Measurements from ENCODE around the gene TMEM132C.

The TMEM132C gene

DNA sequence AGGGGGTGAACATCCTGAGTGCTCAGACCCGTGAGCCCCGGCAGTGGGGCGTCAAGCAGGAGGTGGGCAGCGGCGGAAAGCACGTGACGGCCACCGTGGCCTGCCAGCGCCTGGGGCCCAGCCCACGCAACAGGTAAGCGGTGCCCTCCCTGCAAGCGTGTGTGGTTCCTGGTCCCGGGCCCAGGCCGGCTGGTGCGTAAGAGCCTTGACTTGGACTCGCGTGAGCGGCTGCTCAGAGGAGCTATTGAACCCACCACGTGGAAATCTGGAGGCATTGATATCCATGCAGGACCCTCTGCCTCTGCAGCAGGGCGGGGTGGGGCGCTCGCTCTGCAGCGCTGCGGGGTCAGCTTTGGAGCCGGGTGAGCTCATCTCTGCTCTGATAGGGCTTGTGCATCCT is 277.0 kb downstream of the TMEM132C start:
- in situ Hi-C loops (cut with MboI; ENCODE audit: low sequenced_read_pairs), result no loop called here

DNA sequence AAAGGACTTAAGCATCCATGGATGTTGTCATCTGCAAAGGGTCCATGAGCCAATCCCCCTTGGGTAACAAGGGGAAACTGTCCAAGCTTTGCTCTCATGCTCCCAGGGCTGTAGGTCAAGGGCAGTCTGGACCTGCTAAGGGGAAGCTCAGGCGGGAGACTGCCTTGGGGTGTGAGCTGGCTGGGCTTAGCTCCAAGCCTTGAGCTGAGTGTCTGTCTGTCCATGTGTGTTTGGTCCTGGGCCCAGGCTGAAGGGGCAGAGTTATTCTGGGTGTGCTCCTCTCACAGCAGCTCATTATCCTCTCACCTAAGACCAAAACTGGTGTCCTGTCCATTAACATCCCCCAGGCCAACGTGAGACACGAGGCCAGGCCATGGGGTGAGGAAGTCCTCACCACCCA is 282.0 kb downstream of the TMEM132C start:
- in situ Hi-C loops (cut with MboI; ENCODE audit: low sequenced_read_pairs), result no loop called here

DNA sequence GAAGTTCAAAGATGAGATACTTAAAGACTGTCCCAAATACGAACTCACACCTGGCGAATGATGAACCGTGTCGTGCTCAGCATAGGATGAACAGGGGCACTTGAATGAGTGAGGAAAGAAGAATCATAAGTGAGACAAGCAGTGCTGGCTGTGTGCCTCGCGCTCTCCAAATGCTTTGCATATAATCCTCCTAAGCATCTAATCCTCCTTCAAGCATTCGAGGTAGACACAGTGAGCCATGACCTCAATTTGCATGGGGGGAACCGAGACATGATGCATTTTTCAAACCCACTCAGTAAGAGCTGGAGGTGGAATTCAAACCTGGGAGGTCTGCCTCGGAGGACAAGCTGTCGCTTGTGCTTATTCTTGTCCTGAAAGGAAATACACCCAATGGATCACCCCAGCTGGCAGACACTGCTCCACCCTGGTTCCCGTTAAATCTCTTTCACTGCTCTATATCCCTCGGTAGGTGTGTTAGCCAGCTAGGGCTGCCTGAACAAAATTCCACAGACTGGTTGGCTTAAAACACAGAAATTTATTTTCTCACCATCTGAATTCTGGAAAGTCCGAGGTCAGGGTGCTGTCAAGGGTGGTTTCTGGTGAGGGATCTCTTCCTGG is 282.7 kb downstream of the TMEM132C start:
- in situ Hi-C loops (cut with MboI; ENCODE audit: low sequenced_read_pairs), result no loop called here

DNA sequence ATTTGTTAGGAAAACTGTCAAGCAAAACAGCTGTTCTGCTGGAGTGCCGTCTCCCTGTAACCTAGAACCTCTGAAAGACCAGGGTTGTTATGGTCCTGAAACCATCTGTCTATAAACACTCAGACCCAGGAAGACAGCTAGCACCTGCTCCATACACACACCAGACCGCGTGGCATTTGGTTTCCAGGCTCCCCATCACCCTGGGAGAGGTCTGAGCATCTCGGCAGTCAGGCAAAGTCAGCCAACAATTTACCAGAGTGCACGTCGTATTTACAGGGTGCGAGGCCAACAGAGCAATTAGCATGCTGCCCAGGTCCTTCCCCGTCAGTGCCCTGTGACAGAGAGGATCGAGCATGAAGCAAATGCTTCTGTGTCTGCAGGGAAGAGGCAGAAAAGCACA is 284.3 kb downstream of the TMEM132C start:
- in situ Hi-C loops (cut with MboI; ENCODE audit: low sequenced_read_pairs), result no loop called here

DNA sequence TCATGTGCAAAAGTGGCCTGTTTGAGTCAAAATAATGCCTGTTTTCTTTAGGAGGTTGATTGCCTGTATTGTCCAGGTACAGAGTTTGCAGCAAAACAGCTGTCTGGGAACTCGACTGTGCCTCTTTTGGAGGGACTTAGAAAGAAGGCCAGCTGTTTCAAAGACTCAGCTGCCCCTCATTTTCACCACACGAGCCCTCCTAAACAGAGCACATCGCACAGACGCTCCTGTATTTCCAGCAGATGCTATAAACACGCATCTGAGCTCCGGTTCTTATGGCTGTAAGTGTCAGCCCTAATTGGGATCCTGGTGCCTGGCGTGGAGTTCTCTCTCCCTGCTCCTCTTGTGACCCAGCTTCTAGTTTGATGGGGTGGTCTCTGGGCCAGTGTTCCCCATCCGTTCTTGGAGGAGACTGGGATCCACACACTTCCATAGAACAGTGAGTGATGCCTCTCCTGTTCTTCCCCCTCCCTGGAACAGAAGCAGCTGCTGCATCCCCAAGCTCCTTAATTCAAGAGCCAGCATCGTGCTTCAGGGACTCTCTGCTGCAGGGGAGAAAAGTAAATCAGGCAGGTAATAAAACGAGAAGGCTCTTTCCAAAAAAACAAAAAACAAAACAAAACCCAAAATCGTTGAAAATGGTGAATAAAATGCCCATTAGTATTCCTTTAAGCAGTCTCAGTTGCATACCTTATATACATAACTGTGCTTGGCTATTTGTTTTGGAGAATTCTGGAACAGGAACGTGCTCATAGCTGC is 287.8 kb downstream of the TMEM132C start:
- in situ Hi-C loops (cut with MboI; ENCODE audit: low sequenced_read_pairs), result no loop called here

DNA sequence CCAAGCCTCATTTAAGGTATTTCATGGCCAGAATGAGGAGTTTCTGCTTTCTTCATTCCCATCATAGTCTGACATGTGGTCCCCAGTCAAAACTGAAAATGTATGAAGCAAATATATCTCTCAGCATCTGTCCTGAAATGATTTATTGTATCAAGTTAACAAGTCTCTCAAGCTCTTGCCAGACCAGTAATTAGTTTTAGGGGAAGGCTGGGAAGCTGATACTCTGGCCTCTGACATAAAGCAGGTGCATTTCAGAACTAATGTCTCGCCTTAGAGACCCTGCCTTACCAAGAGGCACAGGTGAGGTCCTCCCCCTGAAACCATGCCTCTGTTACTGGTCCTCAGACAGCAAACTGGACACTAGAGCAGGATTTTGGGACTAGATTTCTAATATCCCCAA is 290.3 kb downstream of the TMEM132C start:
- in situ Hi-C loops (cut with MboI; ENCODE audit: low sequenced_read_pairs), result no loop called here

DNA sequence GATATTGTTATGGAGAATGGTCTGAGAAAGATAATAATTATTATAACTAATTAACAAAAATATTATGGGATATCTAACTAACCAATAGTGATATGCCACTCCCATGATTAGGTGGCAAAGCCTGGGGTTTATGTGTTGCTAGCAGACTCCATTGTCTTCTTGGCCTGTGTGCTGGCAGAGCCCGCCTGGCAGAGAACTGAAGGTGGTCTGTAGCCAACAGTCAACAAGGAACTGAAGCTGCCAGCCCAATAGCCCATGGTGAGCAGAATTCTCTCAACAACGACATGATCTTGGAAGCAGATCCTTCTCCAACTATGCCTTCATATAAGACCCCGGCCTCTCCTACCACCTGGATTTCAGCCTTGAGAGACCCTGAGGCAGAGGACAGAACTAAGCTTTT is 298.0 kb downstream of the TMEM132C start:
- in situ Hi-C loops (cut with MboI; ENCODE audit: low sequenced_read_pairs), result no loop called here

DNA sequence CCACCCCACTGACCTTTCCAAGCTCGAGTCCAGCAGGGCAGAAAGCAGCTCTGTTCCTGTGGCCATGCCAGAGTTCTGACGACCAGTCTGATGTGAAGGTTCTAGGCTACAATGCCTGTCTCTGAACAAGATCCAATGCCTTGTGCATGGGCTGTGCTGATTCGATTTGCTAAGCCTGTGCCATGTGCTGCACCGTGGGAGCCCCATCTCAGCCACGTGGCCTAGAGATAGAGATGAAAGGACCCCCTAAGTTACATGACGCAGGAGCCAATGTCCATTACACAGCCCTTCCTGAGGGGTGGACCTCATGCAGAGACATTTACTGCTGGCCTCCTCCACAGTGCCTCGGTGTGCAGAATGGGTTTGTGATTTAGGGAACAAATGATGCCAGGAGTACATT is 300.8 kb downstream of the TMEM132C start:
- in situ Hi-C loops (cut with MboI; ENCODE audit: low sequenced_read_pairs), result no loop called here

DNA sequence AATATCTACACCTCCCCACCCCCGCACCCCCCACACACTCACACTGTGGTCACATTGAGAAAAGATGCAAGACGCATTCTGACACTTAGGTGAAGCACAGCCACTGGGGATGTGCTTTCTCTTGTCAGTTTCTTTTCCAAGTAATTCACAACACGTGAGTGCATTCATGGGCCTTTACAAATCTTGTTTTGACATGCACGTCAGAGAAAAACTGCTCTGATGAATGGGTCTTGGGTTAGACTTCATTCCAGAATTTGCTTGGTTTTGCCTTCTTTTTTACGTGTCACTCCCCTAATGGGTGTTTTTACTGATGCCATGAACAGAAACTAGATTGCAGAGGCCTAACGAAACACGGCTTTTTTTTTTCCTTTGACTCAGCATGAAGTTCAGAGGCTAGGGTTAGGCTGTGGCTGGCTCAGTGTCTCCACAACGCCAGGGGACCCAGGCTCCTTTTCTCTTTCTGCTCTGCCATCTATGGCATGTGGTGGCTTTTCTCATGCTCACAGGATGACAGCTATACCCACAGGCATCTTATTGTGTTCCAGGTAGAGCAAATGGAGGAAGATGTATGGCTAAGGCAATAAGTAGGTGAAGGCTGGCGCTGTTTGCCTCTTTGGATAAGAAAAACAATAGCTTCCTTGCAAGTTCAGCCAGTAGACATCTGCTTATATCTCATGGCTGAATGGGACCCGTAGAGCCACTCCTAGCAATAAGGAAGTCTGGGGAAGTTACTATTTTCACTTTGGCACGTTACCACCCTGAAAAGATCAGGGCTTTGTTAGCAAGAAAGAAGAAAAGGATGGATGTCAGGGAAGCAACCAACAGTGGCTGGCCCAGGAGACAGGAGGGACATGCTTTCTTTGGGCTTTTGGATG is 303.5 kb downstream of the TMEM132C start:
- in situ Hi-C loops (cut with MboI; ENCODE audit: low sequenced_read_pairs), result no loop called here

DNA sequence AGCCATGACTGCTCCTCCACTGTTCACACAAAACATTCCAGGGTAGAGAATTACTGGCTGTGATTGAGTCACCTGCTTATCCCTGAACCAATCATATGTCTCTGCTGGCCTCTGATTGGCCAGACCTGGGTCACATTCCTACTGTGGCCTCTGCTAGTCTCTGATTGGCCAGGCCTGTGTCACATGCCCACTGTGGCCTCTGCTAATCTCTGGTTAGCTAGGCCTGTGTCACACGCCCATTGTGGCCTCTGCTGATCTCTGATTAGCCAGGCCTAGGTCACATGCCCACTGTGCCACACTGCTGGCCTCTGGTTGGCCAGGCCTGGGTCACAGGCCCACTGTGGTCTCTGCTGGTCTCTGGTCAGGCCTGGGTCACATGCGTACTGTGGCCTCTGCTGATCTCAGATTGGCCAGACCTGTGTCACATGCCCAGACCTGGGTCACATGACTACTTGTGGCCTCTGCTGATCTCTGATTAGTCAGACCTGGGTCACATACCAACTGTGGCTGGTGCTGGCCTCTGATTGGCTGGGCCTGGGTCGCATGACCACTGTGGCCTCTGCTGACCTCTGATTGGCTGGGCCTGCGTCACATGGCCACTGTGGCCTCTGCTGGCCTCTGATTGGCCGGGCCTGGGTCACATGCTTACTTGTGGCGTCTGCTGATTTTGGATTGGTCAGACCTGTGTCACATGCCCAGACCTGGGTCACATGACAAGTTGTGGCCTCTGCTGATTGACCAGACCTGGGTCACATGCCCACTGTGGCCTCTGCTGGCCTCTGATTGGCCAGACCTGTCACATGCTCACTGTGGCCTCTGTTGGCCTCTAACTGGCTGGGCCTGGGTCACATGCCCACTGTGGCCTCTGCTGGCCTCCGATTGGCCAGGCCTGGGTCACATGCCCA is 305.2 kb downstream of the TMEM132C start:
- in situ Hi-C loops (cut with MboI; ENCODE audit: low sequenced_read_pairs), result no loop called here

DNA sequence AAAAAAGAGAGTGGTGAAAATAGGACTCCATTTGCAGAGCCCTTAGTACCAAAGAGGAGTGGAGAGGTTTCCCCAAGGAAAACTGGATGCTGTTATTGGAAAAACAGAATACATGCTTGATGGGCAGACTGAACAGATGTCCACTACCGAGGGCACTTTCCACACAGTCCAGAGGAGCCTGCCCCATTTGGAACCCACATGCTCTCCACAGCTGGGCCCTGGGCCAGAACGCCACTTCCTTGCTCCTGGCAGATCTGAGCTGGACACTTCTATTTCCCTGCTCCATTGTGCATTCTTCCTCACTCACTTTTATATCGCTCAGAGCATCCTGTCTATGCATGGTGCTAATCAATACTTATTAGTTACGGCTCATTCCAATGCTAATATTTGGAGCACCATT is 306.9 kb downstream of the TMEM132C start:
- in situ Hi-C loops (cut with MboI; ENCODE audit: low sequenced_read_pairs), result no loop called here

DNA sequence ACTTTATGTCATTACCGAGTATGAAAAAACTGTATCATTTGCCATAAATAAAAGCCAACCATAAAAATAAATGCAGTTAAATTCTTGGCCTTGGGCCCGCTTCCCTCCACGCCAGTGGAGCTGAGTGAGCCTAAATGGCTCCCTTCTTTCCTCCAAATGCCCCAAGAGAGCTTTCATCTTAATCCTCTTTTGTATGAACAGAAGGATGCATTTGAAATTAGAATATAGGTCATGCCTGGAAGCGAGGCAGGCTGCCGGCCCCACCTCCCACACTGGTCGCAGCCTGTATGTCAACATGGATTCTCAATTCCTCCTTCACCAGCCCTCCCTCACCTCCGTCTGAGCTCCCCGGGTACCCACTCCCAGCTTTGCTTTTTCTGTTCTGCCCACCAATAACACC is 311.1 kb downstream of the TMEM132C start:
- in situ Hi-C loops (cut with MboI; ENCODE audit: low sequenced_read_pairs), result no loop called here

DNA sequence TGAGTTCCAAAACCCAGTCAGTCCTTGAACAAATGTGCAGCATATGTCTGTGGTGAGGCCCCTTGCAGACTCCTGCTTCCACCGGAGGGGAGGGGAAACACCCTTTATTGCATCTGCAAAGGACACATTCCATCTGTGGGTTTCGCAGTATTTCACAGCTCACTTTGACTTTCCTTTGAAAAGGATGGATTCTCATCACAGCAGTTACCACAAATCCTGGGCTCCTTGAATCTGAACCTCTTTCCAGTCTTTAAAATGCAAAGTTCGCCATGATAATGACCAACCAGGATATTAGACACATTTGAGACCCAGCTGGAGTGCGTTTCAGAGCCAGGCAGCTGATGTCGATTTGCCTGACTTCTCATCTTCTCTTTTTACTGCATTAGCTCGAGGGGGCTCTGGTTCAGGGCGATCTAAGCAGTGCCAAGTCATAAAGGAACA is 314.4 kb downstream of the TMEM132C start:
- in situ Hi-C loops (cut with MboI; ENCODE audit: low sequenced_read_pairs), result no loop called here

DNA sequence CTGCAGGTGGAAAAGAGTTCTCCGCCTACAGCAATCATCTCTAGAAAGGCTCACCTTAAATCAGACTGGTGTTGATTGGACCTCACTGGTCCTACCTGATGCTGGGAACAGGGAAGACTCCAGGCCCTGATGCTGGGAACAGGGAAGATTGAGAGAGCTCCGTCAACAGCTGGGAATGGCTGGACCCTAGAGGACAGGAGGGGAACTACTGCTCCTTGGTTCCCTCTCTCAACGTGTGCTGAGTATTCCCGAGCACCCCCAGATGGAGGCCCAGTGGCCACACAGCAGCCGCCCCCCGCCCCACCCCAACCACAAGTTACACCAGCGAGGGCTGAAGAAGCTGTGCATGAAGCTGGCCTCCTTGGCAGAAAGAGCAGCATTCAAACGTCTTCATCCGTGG is 316.5 kb downstream of the TMEM132C start:
- in situ Hi-C loops (cut with MboI; ENCODE audit: low sequenced_read_pairs), result no loop called here

DNA sequence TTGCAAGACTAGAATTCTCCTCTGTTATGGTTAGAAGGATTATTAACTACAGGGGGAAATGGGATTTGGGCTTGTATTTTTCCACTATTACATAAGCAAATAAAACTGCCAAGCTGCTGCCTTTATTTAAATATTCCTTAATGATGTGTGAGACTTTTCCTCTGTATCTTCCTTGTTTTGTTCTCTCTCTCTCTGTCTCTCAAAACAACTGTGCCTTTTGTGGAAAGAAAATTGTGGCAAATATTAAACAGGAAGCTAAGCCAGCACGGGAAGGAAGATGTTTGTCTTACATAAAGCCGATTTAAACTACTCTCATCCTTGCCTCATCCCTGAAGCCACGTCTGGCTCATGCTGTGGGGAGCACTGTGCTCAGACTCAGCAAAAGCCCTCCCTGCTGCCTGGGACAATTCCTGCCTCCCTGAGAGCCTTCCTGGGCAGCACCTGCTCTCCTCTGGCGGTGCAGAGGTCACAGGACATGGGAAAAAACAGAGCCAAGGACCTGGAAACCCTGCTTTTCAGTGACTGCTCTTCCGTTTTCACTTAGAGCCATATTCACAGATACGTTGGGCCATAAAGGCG is 319.6 kb downstream of the TMEM132C start:
- in situ Hi-C loops (cut with MboI; ENCODE audit: low sequenced_read_pairs), result no loop called here

DNA sequence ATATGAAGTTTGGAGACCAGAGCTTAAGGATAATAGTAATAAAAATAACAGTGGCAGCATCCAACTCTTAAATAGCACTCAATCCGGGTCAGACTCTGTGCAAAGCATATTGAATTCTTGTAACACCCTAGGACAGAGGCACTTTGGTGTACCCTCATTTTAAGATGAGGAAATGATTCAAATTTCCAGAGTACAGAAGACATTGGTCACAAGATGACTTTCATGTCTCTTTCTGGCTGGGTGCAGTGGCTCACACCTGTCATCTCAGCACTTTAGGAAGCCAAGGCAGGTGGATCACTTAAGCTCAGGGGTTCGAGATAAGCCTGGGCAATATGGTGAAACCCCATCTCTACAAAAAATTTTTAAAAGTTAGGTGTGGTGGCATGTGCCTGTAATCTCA is 320.9 kb downstream of the TMEM132C start:
- in situ Hi-C loops (cut with MboI; ENCODE audit: low sequenced_read_pairs), result no loop called here

DNA sequence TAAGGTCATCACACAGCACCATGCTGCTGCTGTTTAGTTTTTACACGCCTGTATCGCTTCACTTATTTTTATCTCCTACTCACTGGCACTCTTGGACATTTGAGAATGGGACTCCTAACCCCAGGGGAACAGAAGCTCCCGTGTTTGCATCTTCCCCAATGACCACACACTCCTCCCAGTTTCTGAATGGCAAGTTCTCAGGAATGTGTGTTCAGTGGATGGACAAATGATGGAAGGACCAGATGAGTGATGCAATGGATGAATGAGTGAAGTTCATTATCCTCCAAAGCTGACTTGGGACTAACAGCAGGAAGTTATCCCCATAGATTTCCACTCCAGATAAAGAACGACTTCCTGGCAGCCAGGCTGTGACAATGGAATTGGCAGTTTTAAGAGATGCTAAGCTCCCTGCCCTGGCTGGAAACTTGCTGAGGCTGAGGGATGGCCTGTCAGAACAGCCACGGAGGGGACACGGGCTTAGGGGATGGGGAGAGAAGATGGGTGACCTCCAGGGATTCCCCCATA is 325.3 kb downstream of the TMEM132C start:
- in situ Hi-C loops (cut with MboI; ENCODE audit: low sequenced_read_pairs), result no loop called here

DNA sequence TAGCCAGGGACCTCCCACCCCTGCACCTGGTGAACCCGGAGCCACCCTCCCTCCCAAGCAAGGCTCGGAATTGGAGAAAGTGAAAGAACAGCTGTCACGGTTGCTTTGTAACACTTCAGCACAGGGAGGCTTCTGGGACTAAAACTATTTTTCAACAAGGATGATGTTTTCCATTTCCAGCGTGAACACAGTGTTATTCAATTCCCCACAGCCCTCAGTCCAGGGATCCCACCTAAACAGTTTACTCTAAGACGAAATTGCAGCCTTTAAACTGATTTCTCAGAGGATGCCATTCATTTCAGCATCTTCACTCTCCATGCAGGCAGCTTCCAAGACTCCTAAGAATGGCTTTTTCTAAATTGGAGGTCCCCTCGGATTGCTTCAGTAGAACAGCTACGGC is 327.6 kb downstream of the TMEM132C start:
- in situ Hi-C loops (cut with MboI; ENCODE audit: low sequenced_read_pairs), result no loop called here

DNA sequence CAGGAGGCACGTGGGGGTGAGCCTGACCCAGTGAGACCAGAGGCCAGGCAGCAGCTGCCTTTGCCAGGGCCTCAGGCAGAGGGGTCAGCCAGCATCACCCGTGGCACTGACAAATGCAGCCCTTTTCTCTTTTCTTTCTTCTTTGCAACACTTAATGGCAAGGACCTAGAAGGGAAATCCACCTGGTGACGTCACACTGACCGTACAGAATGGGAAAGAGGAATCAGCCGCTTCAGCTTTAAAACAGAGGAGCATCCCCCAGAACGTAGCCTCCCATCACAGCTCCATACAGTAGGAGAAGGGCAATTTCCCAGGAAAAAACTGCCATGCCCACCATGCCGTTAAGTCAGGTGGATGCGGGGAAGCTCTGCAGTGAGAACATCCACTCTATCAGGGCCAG is 328.6 kb downstream of the TMEM132C start:
- in situ Hi-C loops (cut with MboI; ENCODE audit: low sequenced_read_pairs), result no loop called here

DNA sequence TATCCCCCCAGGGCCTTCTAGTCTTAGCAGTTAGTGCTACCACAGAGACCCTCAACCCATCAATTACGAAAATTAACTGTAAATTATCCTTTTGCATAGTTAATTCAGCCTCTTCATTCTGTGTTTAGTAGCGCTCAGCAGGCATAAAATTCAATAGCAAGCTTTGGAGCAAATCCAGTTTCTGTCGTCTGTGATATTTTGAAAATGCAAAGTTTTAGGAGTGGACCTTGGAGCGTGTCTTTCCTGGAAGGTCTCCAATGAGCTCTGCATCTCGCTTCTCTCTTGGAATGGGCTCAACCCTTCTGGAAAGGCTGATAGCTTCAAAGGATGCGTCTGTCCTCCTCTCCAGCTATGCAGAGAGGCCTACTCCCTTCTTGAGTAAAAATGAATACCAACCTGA is 333.9 kb downstream of the TMEM132C start:
- in situ Hi-C loops (cut with MboI; ENCODE audit: low sequenced_read_pairs), result no loop called here
